ENCODE data around the gene PCDHGB4. TPM values are rescaled to one million over a fixed set of nuclear protein-coding genes. Genes with fewer than 3 reads are reported as not detected.
"Not testable (repeated sequence)": the region's sequence is repeated elsewhere in the genome, so short reads cannot be mapped to it uniquely, and the experiment has no call there.

PCDHGB4 gene
- total RNA-seq, 3 donors from 2014 or later, result 0.65 to 5.3 (median 1.2) TPM

DNA sequence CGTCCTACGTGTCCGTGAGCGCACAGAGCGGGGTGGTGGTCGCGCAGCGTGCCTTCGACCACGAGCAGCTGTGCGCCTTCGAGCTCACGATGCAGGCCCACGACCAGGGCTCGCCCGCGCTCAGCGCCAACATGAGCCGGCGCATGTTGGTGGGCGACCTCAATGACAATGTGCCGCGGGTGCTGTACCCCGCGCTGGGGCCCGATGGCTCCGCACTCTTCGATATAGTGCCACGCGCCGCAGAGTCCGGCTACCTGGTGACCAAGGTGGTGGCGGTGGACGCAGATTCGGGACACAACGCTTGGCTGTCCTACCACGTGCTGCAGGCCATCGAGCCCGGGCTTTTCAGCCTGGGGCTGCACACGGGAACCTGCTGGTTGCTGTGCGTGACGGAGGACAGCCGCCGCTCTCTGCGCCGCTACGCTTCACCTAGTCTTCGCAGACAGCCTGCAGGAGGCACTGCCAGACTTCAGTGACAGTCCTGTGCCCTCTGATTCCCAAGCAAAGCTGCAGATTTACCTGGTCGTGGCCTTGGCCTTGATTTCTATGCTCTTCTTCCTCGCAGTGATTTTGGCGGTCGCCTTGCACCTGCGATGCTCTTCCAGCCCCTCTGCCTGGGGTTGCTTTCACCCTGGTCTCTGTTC lies 40.4 kb downstream of the PCDHGB4 start:
- Histone ChIP-seq H3K4me3 (no peak overlapping the region), H3K4me1 (ENCODE audit: low read depth) (no peaks in the 10 kb centered on the region), H3K36me3 (ENCODE audit: low read depth) (no peaks in the 10 kb centered on the region), H3K9me3 (peaks cover 99% of the 10 kb centered on the region)
- ATAC-seq (no peak), DNase-seq (no peak)
- TF ChIP-seq, protein P1, sequence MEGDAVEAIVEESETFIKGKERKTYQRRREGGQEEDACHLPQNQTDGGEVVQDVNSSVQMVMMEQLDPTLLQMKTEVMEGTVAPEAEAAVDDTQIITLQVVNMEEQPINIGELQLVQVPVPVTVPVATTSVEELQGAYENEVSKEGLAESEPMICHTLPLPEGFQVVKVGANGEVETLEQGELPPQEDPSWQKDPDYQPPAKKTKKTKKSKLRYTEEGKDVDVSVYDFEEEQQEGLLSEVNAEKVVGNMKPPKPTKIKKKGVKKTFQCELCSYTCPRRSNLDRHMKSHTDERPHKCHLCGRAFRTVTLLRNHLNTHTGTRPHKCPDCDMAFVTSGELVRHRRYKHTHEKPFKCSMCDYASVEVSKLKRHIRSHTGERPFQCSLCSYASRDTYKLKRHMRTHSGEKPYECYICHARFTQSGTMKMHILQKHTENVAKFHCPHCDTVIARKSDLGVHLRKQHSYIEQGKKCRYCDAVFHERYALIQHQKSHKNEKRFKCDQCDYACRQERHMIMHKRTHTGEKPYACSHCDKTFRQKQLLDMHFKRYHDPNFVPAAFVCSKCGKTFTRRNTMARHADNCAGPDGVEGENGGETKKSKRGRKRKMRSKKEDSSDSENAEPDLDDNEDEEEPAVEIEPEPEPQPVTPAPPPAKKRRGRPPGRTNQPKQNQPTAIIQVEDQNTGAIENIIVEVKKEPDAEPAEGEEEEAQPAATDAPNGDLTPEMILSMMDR (IDR thresholded peaks at IDR 0.05), result no peak
- intact Hi-C loops (cut with DNase I, micrococcal nuclease), result no loop called here

GRCh38 chr5:141430332-141431113 lies 43.0 kb downstream of the PCDHGB4 start, which contains the start of gene PCDHGA12:
Gene PCDHGA12, plus strand, starts transcription at chr5:141430507. Its CDS starts 253 bp downstream, at chr5:141430760.
- TF ChIP-seq, protein P1 (IDR thresholded peaks at IDR 0.05), result no peak
- DNase-seq (no peak), ATAC-seq (peak; percentile 32)
- Histone ChIP-seq H3K4me3 (no peak within 1 kb of the TSS), H3K9me3 (peaks cover 93% of the 10 kb centered on the region), H3K4me1 (ENCODE audit: low read depth) (no peaks in the 10 kb centered on the region), H3K36me3 (ENCODE audit: low read depth) (no peaks in the 10 kb centered on the region)
- intact Hi-C loops (cut with DNase I, micrococcal nuclease), result no loop called here

GRCh38 chr5:141431286-141431685 lies 43.8 kb downstream of the PCDHGB4 start:
- H3K36me3 ChIP-seq (ENCODE audit: low read depth), result no peaks in the 10 kb centered on the region

GRCh38 chr5:141432308-141432707 lies 44.8 kb downstream of the PCDHGB4 start:
- ATAC-seq; H3K4me1 ChIP-seq (ENCODE audit: low read depth); H3K36me3 ChIP-seq (ENCODE audit: low read depth); DNase-seq; H3K4me3 ChIP-seq; intact Hi-C loops (cut with DNase I, micrococcal nuclease): not testable (repeated sequence)
- peaks cover 92% of the 10 kb centered on the region for H3K9me3 ChIP-seq

More at GRCh38 chr5:141431286-141431685, 43.8 kb downstream of the PCDHGB4 start:
- intact Hi-C loops (cut with DNase I, micrococcal nuclease), result no loop called here
- TF ChIP-seq, protein P1 (IDR thresholded peaks at IDR 0.05), result no peak
- no peak overlapping the region for H3K4me3 ChIP-seq
- no peak for ATAC-seq
- DNase-seq, result no peak
- no peaks in the 10 kb centered on the region for H3K4me1 ChIP-seq (ENCODE audit: low read depth)
- peaks cover 92% of the 10 kb centered on the region for H3K9me3 ChIP-seq

DNA sequence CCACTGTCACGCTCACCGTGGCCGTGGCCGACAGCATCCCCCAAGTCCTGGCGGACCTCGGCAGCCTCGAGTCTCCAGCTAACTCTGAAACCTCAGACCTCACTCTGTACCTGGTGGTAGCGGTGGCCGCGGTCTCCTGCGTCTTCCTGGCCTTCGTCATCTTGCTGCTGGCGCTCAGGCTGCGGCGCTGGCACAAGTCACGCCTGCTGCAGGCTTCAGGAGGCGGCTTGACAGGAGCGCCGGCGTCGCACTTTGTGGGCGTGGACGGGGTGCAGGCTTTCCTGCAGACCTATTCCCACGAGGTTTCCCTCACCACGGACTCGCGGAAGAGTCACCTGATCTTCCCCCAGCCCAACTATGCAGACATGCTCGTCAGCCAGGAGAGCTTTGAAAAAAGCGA lies 45.2 kb downstream of the PCDHGB4 start:
- H3K4me3 ChIP-seq; H3K4me1 ChIP-seq (ENCODE audit: low read depth); DNase-seq; H3K36me3 ChIP-seq (ENCODE audit: low read depth); intact Hi-C loops (cut with DNase I, micrococcal nuclease); ATAC-seq: not testable (repeated sequence)
- peaks cover 92% of the 10 kb centered on the region for H3K9me3 ChIP-seq

GRCh38 chr5:141434006-141434405 lies 46.5 kb downstream of the PCDHGB4 start:
- H3K4me1 ChIP-seq (ENCODE audit: low read depth), result no peaks in the 10 kb centered on the region
- no peak for DNase-seq
- H3K4me3 ChIP-seq, result no peak overlapping the region
- TF ChIP-seq, protein P1 (IDR thresholded peaks at IDR 0.05), result no peak
- ATAC-seq, result no peak
- H3K9me3 ChIP-seq, result peaks cover 86% of the 10 kb centered on the region
- intact Hi-C loops (cut with DNase I, micrococcal nuclease), result no loop called here
- H3K36me3 ChIP-seq (ENCODE audit: low read depth), result no peaks in the 10 kb centered on the region
